Measurements from ENCODE around the gene ZMYND8. TPM values are rescaled to one million over a fixed set of nuclear protein-coding genes. Genes with fewer than 3 reads are reported as not detected.
A peak's percentile ranks its signal among the peaks of the same experiment; 100 is the strongest.

The ZMYND8 gene
- total RNA-seq, 4 donors from 2014 or later: 22.7 to 44.5 (median 28.6) TPM

- peak; percentile 62 for ATAC-seq (ENCODE audit: low FRiP score)
- DNase-seq (ENCODE audit: low spot score): peak; percentile 42
- peak in 2 of 3 donors; percentile 49 to 77 for TF ChIP-seq CTCF (IDR thresholded peaks at IDR 0.05)
These were observed 160.1 kb downstream of the ZMYND8 start for GRCh38 chr20:47196091-47197081.

GRCh38 chr20:47195573-47195972, 160.9 kb downstream of the ZMYND8 start:
- no peak for DNase-seq (ENCODE audit: low spot score)
- no peak for TF ChIP-seq CTCF (IDR thresholded peaks at IDR 0.05)

GRCh38 chr20:47191956-47192355, 164.5 kb downstream of the ZMYND8 start:
- TF ChIP-seq CTCF (IDR thresholded peaks at IDR 0.05): no peak
- DNase-seq (ENCODE audit: low spot score): no peak
- no peak for ATAC-seq (ENCODE audit: low FRiP score)

More at GRCh38 chr20:47195573-47195972, 160.9 kb downstream of the ZMYND8 start:
- no peak for ATAC-seq (ENCODE audit: low FRiP score)

GRCh38 chr20:47191074-47191673, 165.3 kb downstream of the ZMYND8 start:
- no peak for TF ChIP-seq CTCF (IDR thresholded peaks at IDR 0.05)
- DNase-seq (ENCODE audit: low spot score) (no peak), ATAC-seq (ENCODE audit: low FRiP score) (no peak)

GRCh38 chr20:47189060-47189459, 167.4 kb downstream of the ZMYND8 start:
- no peak for DNase-seq (ENCODE audit: low spot score)
- TF ChIP-seq CTCF (IDR thresholded peaks at IDR 0.05): no peak
- ATAC-seq (ENCODE audit: low FRiP score): no peak

- ATAC-seq (ENCODE audit: low FRiP score): no peak
- DNase-seq (ENCODE audit: low spot score): no peak
- TF ChIP-seq CTCF (IDR thresholded peaks at IDR 0.05): no peak
These were observed 168.0 kb downstream of the ZMYND8 start for GRCh38 chr20:47188540-47188939.
